ENCODE data around the gene COL23A1.

COL23A1 gene

DNA sequence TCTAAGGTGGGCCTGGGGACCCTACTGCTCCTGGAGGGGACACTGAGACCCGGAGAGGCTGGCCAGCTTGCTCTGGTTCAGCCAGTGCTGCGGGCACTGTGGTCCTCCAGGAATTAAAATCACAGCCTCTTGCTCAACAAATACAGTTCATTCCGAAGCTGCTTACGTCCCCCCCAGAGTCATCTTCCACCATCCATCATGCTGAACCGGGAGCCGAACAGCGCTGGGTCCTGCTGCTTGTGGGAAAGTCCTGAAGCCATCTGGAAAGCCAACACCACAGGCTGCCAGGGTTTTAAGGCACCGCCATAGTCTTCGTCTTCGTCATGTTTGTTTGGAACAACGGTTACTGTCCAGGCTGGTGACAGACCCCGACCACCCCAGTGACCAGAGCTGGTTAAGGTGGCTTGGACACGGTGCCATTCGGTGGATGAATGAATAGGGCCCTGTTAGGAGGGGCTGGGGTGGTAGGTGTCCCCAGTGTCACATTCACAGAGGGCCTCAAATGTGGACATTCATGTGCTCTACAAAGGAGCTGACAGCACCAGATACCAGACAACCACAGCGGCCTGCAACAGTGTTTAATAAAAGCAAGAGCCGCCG, 276.0 kb downstream of the COL23A1 start:
- no peak overlapping the region for H3K27ac ChIP-seq (replicated peaks; ENCODE audit: low read length)
- no peaks in the 10 kb centered on the region for H3K36me3 ChIP-seq (replicated peaks in 1 of 2; ENCODE audit: control insufficient read depth in 2 of 2, insufficient read depth in 2 of 2, low read length in 2 of 2)
- H3K9ac ChIP-seq (ENCODE audit: low read depth, low read length, poor library complexity), result no peak overlapping the region
- H3K18ac ChIP-seq (ENCODE audit: low read length), result no peak overlapping the region
- H2BK5ac ChIP-seq (ENCODE audit: low read length), result no peak overlapping the region
- H3K4me1 ChIP-seq (ENCODE audit: control insufficient read depth in 2 of 2, insufficient read depth in 1 of 2, low read depth in 1 of 2, low read length in 2 of 2), result peaks cover 0 to 2% of the 10 kb centered on the region in 2 donors
- H3K27me3 ChIP-seq (ENCODE audit: control insufficient read depth in 3 of 3, insufficient read depth in 3 of 3, low read depth in 1 of 3, low read length in 3 of 3), result no peaks in the 10 kb centered on the region
- no peak overlapping the region for H2AFZ ChIP-seq (ENCODE audit: low read length)
- WGBS, 2 donors (ENCODE audit: extremely low coverage in 2 of 2, insufficient read length in 2 of 2, insufficient replicate concordance in 1 of 2), result no CpG with 5 or more reads among the region's 17 CpGs
- H3K79me1 ChIP-seq (ENCODE audit: low read depth, low read length), result no peaks in the 10 kb centered on the region
- H2BK12ac ChIP-seq (ENCODE audit: low read length), result no peak overlapping the region
- H4K8ac ChIP-seq (ENCODE audit: low read depth, low read length), result no peak overlapping the region
- H4K91ac ChIP-seq (ENCODE audit: low read depth, low read length, poor library complexity), result no peak overlapping the region
- H2AK5ac ChIP-seq (ENCODE audit: low read depth, low read length), result peak overlapping the region; percentile 58
- H3K23ac ChIP-seq (ENCODE audit: low read depth, low read length, poor library complexity), result no peak overlapping the region
- no peak overlapping the region for H3K4me3 ChIP-seq (ENCODE audit: low read length in 2 of 2)
- H2BK15ac ChIP-seq (ENCODE audit: low read length), result no peak overlapping the region
- H3K9me3 ChIP-seq (replicated peaks in 1 of 2; ENCODE audit: control insufficient read depth in 2 of 2, insufficient read depth in 1 of 2, low read depth in 1 of 2, low read length in 2 of 2), result peaks cover 0 to 4% of the 10 kb centered on the region in 2 donors
- no peak overlapping the region for H2BK120ac ChIP-seq (ENCODE audit: low read depth, low read length)
- DNase-seq (ENCODE audit: low spot score), result no peak
- no peak overlapping the region for H3K4ac ChIP-seq (ENCODE audit: low read length)
- H3K14ac ChIP-seq (ENCODE audit: low read length), result no peak overlapping the region
- no peak overlapping the region for H3K4me2 ChIP-seq (ENCODE audit: insufficient read depth, low read length, poor library complexity, severe bottlenecking)

DNA sequence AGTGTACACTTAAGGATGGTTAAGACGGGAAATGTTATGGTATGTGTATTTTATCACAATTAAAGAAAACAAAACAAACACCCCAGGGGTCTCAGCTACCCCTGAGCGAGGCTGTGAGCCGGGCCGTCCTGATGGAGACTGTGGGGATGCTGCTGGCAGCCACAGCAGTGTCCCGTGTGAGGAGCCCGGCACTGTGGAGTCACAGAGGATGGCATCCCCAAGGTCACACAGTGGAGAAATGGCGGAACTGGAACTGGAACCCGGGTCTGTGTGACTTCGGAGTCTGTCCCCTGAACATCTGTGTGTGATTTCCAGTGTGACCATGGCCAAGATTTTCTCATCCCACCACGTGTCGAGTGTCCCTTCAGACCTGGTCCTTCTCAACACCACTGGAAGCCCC, 276.9 kb downstream of the COL23A1 start:
- H3K14ac ChIP-seq (ENCODE audit: low read length), result no peak overlapping the region
- H4K91ac ChIP-seq (ENCODE audit: low read depth, low read length, poor library complexity), result no peak overlapping the region
- H3K4ac ChIP-seq (ENCODE audit: low read length), result no peak overlapping the region
- H2BK120ac ChIP-seq (ENCODE audit: low read depth, low read length), result peak overlapping the region; percentile 82
- H3K23ac ChIP-seq (ENCODE audit: low read depth, low read length, poor library complexity), result no peak overlapping the region
- H3K4me1 ChIP-seq (ENCODE audit: control insufficient read depth in 2 of 2, insufficient read depth in 1 of 2, low read depth in 1 of 2, low read length in 2 of 2), result peaks cover 0 to 2% of the 10 kb centered on the region in 2 donors
- H3K27me3 ChIP-seq (ENCODE audit: control insufficient read depth in 3 of 3, insufficient read depth in 3 of 3, low read depth in 1 of 3, low read length in 3 of 3), result no peaks in the 10 kb centered on the region
- no CpG with 5 or more reads among the region's 11 CpGs for WGBS, 2 donors (ENCODE audit: extremely low coverage in 2 of 2, insufficient read length in 2 of 2, insufficient replicate concordance in 1 of 2)
- no peak overlapping the region for H3K27ac ChIP-seq (replicated peaks; ENCODE audit: low read length)
- no peak overlapping the region for H3K18ac ChIP-seq (ENCODE audit: low read length)
- no peak overlapping the region for H2BK15ac ChIP-seq (ENCODE audit: low read length)
- H2AFZ ChIP-seq (ENCODE audit: low read length), result no peak overlapping the region
- H2AK5ac ChIP-seq (ENCODE audit: low read depth, low read length), result no peak overlapping the region
- no peak overlapping the region for H2BK5ac ChIP-seq (ENCODE audit: low read length)
- no peaks in the 10 kb centered on the region for H3K36me3 ChIP-seq (replicated peaks in 1 of 2; ENCODE audit: control insufficient read depth in 2 of 2, insufficient read depth in 2 of 2, low read length in 2 of 2)
- no peak overlapping the region for H3K4me3 ChIP-seq (ENCODE audit: low read length in 2 of 2)
- no peak overlapping the region for H3K4me2 ChIP-seq (ENCODE audit: insufficient read depth, low read length, poor library complexity, severe bottlenecking)
- H3K9ac ChIP-seq (ENCODE audit: low read depth, low read length, poor library complexity), result no peak overlapping the region
- DNase-seq (ENCODE audit: low spot score), result no peak
- no peak overlapping the region for H2BK12ac ChIP-seq (ENCODE audit: low read length)
- H4K8ac ChIP-seq (ENCODE audit: low read depth, low read length), result no peak overlapping the region
- H3K9me3 ChIP-seq (replicated peaks in 1 of 2; ENCODE audit: control insufficient read depth in 2 of 2, insufficient read depth in 1 of 2, low read depth in 1 of 2, low read length in 2 of 2), result peaks cover 0 to 4% of the 10 kb centered on the region in 2 donors
- H3K79me1 ChIP-seq (ENCODE audit: low read depth, low read length), result no peaks in the 10 kb centered on the region

DNA sequence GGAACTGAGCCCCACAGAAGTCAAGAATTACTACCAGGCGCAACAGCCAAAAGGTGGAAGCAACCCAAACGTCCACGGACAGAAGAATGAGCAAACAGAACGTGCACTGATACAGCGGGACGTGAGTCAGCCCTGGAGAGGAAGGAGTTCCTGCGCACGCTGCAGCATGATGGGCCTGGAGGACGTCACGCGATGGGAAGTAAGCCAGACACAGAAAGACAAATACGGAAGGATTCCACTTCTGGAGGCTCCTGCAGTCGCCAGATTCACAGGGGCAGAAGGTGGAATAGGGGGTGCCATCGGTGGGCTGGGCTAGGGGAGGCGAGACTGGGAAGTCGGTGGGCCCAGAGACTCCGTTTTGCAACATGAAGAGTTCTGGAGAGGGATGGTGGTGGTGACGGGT, 277.3 kb downstream of the COL23A1 start:
- no peak overlapping the region for H3K9ac ChIP-seq (ENCODE audit: low read depth, low read length, poor library complexity)
- no peak overlapping the region for H4K8ac ChIP-seq (ENCODE audit: low read depth, low read length)
- H3K4me1 ChIP-seq (ENCODE audit: control insufficient read depth in 2 of 2, insufficient read depth in 1 of 2, low read depth in 1 of 2, low read length in 2 of 2), result peaks cover 3 to 4% of the 10 kb centered on the region in 2 donors
- no peak overlapping the region for H3K14ac ChIP-seq (ENCODE audit: low read length)
- H2BK15ac ChIP-seq (ENCODE audit: low read length), result no peak overlapping the region
- peak overlapping the region; percentile 82 for H2BK120ac ChIP-seq (ENCODE audit: low read depth, low read length)
- no peak overlapping the region for H3K4me2 ChIP-seq (ENCODE audit: insufficient read depth, low read length, poor library complexity, severe bottlenecking)
- no peak overlapping the region for H3K23ac ChIP-seq (ENCODE audit: low read depth, low read length, poor library complexity)
- H3K4me3 ChIP-seq (ENCODE audit: low read length in 2 of 2), result no peak overlapping the region
- H2BK12ac ChIP-seq (ENCODE audit: low read length), result no peak overlapping the region
- peaks cover 0 to 2% of the 10 kb centered on the region in 2 donors for H3K9me3 ChIP-seq (replicated peaks in 1 of 2; ENCODE audit: control insufficient read depth in 2 of 2, insufficient read depth in 1 of 2, low read depth in 1 of 2, low read length in 2 of 2)
- no peaks in the 10 kb centered on the region for H3K36me3 ChIP-seq (replicated peaks in 1 of 2; ENCODE audit: control insufficient read depth in 2 of 2, insufficient read depth in 2 of 2, low read length in 2 of 2)
- H3K4ac ChIP-seq (ENCODE audit: low read length), result no peak overlapping the region
- no peak for DNase-seq (ENCODE audit: low spot score)
- no CpG with 5 or more reads among the region's 18 CpGs for WGBS, 2 donors (ENCODE audit: extremely low coverage in 2 of 2, insufficient read length in 2 of 2, insufficient replicate concordance in 1 of 2)
- H2BK5ac ChIP-seq (ENCODE audit: low read length), result no peak overlapping the region
- H3K79me1 ChIP-seq (ENCODE audit: low read depth, low read length), result no peaks in the 10 kb centered on the region
- H3K18ac ChIP-seq (ENCODE audit: low read length), result no peak overlapping the region
- H3K27me3 ChIP-seq (ENCODE audit: control insufficient read depth in 3 of 3, insufficient read depth in 3 of 3, low read depth in 1 of 3, low read length in 3 of 3), result no peaks in the 10 kb centered on the region
- no peak overlapping the region for H4K91ac ChIP-seq (ENCODE audit: low read depth, low read length, poor library complexity)
- H2AK5ac ChIP-seq (ENCODE audit: low read depth, low read length), result no peak overlapping the region
- no peak overlapping the region for H2AFZ ChIP-seq (ENCODE audit: low read length)
- H3K27ac ChIP-seq (replicated peaks; ENCODE audit: low read length), result no peak overlapping the region

DNA sequence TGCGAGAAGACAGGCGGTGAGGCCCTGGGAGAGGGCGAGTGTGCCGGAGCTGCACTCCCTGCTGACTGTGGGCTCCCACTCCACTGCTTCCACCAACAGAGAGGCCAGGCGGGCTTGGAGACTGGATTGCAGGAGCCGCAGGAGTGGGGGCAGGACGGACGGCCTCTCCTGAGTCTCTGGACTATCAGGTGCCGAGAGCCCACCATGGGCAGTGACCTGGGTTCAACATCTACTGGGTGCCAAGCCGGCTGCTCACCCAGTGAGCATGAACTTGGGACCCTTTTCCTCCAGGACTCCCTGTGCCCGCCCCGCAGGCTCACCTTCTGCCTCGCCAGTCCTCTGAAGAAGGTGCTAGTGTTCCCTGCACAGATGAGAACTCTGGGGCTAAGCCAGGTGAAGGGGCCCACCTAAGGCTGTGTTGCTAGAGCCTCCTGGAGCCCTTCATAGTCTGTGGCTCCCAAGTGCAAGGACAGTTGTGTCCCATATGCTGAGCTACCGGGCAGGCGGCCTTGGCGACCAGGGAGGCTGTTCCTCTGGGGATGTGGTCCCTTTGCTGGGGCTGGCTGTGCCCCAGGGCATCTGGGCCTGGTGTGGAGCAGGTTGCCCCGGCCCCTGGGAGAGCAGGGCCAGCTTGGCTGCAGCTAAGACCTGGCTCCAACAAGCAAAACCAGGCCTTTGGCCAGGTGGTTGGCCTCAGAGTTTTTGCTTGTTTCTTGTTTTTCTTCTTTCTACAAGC, 279.9 kb downstream of the COL23A1 start:
- H3K4me1 ChIP-seq (ENCODE audit: control insufficient read depth in 2 of 2, insufficient read depth in 1 of 2, low read depth in 1 of 2, low read length in 2 of 2), result peaks cover 5 to 6% of the 10 kb centered on the region in 2 donors
- no CpG with 5 or more reads among the region's 17 CpGs for WGBS, 2 donors (ENCODE audit: extremely low coverage in 2 of 2, insufficient read length in 2 of 2, insufficient replicate concordance in 1 of 2)
- no peak overlapping the region for H3K14ac ChIP-seq (ENCODE audit: low read length)
- H3K18ac ChIP-seq (ENCODE audit: low read length), result peak overlapping the region; percentile 84
- H3K23ac ChIP-seq (ENCODE audit: low read depth, low read length, poor library complexity), result no peak overlapping the region
- no peak overlapping the region for H3K4ac ChIP-seq (ENCODE audit: low read length)
- H2BK15ac ChIP-seq (ENCODE audit: low read length), result no peak overlapping the region
- H3K4me2 ChIP-seq (ENCODE audit: insufficient read depth, low read length, poor library complexity, severe bottlenecking), result no peak overlapping the region
- H4K8ac ChIP-seq (ENCODE audit: low read depth, low read length), result no peak overlapping the region
- H3K4me3 ChIP-seq (ENCODE audit: low read length in 2 of 2), result no peak overlapping the region
- no peak overlapping the region for H4K91ac ChIP-seq (ENCODE audit: low read depth, low read length, poor library complexity)
- no peak overlapping the region for H2BK5ac ChIP-seq (ENCODE audit: low read length)
- H3K79me1 ChIP-seq (ENCODE audit: low read depth, low read length), result no peaks in the 10 kb centered on the region
- H3K27ac ChIP-seq (replicated peaks; ENCODE audit: low read length), result no peak overlapping the region
- H3K27me3 ChIP-seq (ENCODE audit: control insufficient read depth in 3 of 3, insufficient read depth in 3 of 3, low read depth in 1 of 3, low read length in 3 of 3), result no peaks in the 10 kb centered on the region
- H2AK5ac ChIP-seq (ENCODE audit: low read depth, low read length), result no peak overlapping the region
- no peak overlapping the region for H2AFZ ChIP-seq (ENCODE audit: low read length)
- peak overlapping the region; percentile 68 for H2BK120ac ChIP-seq (ENCODE audit: low read depth, low read length)
- no peak overlapping the region for H3K9ac ChIP-seq (ENCODE audit: low read depth, low read length, poor library complexity)
- H3K36me3 ChIP-seq (replicated peaks in 1 of 2; ENCODE audit: control insufficient read depth in 2 of 2, insufficient read depth in 2 of 2, low read length in 2 of 2), result no peaks in the 10 kb centered on the region
- no peak for DNase-seq (ENCODE audit: low spot score)
- no peak overlapping the region for H2BK12ac ChIP-seq (ENCODE audit: low read length)
- H3K9me3 ChIP-seq (replicated peaks in 1 of 2; ENCODE audit: control insufficient read depth in 2 of 2, insufficient read depth in 1 of 2, low read depth in 1 of 2, low read length in 2 of 2), result no peaks in the 10 kb centered on the region

All from neuronal stem cell (in vitro differentiated cells).